ENCODE measurements around the gene SLC12A9.

Gene SLC12A9

DNA sequence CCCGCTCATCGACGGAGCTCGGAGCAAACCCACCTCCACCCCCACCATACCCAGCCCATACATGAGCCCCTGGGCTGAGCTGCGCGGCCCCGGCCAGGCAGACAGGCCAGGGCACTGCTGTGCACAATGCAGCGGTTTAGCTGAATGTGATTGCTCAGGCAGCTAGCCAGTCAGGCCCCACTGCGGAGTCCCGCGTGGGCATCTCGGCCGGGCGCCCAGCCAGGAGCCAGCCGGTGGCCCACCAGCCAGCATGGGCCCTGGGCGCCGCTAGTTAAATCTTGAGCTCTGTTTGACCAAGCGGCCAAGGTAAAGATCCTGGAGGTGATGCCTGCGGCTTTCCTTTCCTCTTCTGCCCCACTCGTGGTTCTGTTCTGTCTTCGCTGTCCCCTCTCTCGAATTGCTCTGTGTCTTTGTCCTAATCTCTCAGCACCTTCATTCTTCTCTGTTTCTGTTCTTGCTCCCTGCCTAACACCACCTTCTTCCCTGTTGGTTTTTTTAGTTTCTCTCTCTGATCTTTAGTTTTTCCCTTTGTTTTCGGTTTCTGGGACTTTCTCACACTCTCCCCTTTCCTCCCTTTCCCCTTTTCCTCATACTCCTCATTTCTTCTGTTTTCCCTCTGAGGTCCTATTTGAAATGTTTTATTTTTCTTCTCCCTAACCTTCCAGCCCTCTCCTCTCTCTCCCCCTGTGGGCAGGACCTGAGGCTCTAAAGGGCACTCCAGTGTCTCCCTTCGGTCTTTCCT lies 30.4 kb downstream of the SLC12A9 start:
- no peak for DNase-seq (ENCODE audit: low spot score)

DNA sequence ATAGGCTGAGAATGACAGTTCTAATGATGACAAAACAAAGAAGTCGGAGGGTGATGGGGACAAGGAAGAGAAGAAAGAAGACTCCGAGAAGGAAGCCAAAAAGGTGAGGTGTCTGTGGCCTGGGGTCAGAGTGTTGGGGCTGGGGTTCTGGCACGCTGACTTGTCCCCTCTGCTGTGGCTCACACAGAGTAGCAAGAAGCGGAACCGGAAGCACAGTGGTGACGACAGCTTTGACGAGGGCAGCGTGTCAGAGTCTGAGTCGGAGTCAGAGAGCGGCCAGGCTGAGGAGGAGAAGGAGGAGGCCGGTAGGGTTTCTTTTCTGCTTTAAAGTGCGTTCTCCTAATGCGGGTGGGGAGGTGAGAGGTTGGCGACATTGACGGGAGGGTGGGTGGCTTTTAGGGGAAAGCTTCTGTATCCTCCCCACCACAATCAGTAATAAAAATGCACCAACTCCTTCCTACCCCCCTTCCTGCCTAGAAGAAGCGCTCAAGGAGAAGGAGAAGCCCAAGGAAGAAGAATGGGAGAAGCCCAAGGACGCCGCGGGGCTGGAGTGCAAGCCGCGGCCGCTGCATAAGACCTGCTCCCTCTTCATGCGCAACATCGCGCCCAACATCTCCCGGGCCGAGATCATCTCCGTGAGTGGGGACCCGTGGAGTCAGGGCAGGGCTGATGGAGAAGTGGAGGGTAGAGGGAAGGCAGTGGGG lies 32.4 kb downstream of the SLC12A9 start:
- peak; percentile 42 for DNase-seq (ENCODE audit: low spot score)

DNA sequence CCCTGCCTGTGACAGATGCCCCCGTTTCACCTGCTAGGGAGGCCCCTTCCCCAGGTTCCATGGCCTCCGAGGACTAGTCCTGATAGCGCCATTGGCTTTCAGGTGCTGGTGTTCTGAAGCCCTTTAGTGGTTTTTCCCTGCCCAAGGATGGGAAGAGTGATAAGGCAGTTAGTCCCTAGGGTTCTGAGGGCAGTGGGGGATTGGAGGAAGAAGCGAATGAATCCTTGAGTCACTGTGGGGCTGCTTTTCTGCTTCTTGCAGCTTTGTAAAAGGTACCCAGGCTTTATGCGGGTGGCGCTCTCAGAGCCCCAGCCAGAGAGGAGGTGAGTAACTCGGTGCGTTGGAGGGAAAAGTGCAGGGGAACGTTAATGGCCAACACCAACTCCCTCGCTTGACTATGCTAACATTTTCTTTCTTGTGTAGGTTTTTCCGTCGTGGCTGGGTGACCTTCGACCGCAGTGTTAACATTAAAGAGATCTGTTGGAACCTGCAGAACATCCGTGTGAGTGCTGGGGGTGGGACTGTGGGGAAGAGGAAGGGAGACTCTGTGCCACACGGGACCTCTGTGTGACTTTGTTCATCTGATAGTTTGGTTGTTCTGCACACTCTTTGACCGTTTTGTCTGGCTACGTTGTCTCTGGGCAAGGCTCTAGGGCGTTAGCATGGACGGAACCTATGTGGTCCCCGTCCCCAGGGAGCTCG lies 33.1 kb downstream of the SLC12A9 start:
- DNase-seq (ENCODE audit: low spot score) = no peak

DNA sequence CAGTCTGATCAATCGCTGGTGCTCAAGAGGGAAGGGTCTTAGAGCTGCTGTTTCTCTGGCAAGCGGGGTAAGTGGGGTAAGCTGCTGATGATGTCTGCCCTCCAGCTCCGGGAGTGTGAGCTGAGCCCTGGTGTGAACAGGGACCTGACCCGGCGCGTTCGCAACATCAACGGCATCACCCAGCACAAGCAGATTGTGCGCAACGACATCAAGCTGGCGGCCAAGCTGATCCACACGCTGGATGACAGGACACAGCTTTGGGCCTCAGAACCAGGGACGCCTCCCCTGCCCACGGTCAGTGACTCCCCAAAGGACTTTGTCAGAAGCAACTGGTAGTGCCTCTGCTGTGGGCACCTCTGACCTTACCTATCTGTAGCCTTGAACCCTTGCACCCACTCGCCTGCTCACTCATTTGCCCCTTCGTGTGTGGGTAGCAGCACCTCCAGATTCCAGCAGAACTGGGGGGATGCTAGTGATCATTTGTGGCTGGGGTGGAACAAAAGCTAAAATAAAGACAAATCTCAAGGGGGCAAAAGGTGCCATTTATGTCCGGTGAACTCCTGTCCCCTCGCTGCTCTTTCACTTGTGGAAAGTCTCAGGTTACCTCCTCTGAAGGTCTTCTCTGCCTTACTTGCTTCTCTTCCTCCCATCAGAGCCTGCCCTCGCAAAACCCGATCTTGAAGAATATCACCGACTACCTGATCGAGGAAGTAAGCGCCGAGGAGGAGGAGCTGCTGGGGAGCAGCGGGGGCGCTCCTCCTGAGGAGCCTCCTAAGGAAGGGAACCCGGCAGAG lies 33.8 kb downstream of the SLC12A9 start:
- no peak for DNase-seq (ENCODE audit: low spot score)

DNA sequence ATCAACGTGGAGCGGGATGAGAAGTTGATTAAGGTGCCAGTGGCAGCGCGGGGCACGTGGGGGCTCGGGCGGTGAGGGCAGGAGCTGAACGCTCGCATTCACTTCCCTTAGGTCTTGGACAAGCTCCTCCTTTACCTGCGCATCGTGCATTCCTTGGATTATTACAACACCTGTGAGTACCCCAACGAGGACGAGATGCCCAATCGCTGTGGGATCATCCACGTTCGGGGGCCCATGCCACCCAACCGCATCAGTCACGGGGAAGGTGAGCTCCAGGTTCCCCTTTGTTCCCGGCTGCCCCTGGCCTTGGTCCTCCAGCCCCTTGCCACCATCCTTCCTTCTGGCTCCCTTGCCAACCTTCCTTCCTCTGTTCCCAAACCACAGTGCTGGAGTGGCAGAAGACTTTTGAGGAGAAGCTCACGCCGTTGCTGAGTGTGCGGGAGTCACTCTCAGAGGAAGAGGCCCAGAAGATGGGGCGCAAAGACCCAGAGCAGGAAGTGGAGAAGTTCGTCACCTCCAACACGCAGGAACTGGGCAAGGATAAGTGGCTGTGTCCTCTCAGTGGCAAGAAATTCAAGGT lies 34.5 kb downstream of the SLC12A9 start:
- DNase-seq (ENCODE audit: low spot score) = no peak

DNA sequence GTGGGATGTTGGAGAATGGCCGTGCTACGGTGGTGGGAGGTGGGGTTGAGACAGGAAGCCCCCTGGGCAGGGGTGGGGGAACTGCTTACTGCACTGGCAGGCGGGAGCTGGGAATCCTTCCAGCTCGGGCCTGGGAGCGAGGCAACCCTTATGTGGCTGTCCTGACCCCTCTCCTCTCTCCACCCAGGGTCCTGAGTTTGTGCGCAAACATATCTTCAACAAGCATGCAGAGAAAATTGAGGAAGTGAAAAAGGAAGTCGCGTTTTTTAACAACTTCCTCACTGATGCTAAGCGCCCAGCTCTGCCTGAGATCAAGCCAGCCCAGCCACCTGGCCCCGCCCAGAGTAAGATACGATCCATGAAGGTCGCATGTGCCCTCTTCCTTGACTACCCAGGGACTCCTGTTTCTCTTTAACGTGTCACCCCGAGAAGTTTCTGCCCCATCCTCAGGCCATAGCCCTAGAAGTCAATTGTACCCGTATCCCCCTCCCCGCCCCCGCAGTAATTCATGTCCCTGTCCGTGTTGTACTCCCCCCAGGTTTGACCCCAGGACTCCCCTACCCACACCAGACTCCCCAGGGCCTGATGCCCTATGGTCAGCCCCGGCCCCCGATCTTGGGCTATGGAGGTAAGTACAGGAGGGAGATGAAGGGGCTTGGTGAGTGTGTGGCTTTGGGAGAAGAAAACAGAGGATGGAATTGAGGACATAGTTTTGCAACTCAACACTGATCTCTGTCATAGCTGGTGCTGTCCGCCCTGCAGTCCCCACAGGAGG lies 35.2 kb downstream of the SLC12A9 start:
- DNase-seq (ENCODE audit: low spot score) = peak; percentile 63

DNA sequence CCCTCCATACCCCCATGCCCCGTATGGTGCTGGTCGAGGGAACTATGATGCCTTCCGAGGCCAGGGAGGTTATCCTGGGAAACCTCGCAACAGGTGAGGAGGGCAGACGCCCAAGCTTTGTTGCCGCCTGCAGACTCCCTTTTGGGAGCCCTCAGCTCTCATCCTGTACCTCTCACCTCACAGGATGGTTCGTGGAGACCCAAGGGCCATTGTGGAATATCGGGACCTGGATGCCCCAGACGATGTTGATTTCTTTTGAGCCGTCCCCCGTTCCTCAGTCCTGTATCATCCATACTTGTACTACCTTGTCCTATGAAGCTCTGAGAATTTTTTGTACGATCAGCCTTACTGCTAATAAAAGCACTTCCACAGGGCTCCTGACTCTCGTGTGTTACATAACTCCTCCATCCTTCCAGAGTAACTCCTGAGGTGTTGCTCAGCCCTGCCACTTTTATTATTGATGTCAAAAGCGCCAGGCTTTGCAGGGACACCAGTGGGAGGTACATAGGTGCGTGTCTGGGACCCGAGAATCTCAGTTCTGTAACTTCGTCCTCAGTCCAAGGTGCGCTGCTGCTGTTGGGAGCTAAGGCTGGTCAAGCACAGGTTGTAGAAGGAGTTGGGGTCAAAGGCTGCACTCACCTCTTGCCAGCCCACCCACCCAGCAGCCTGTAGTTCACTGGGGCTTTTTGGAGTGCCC lies 35.9 kb downstream of the SLC12A9 start:
- DNase-seq (ENCODE audit: low spot score) = no peak

DNA sequence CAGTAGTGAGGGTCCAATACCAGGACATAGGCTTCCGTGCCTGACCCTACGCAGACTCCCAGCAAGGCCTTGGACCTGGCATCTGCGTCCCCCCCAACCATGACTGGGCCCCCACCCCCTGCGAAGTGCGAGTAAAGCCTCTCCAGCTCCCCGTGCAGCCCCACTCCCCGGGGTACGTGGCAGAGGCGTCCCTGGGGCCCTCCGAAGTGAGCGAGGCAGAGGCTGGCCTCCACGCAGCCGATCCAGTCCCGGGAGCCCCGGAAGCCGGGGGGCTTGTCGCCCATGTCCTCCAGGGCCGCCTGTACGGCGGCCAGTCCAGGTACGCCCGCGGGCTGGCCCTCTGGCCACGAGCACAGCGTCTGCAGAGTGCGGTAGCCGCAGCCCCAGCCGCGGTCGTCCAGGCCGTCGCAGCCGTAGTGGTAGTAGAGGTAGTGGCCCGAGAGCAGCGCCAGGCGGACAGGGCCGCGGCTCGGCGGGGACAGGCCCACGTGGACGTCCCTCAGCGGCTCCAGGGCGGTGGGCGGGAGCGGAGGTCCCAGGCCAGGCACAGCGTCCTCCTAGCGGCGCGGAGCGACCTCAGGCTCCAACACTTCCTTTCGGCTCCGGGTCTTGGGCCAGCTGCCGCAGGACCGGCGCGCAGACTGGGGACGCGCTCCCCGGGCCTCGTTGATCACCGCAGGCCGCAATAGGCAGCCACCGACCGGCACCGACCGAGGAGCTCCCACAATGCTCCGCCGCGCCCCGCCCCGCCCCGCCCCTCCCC lies 36.7 kb downstream of the SLC12A9 start, which contains the start of gene UFSP1:
UFSP1 (minus strand) TSS at position 728 of the 763 bp plus-strand sequence; CDS start at position 284, 444 bp downstream.
- DNase-seq (ENCODE audit: low spot score) = no peak

DNA sequence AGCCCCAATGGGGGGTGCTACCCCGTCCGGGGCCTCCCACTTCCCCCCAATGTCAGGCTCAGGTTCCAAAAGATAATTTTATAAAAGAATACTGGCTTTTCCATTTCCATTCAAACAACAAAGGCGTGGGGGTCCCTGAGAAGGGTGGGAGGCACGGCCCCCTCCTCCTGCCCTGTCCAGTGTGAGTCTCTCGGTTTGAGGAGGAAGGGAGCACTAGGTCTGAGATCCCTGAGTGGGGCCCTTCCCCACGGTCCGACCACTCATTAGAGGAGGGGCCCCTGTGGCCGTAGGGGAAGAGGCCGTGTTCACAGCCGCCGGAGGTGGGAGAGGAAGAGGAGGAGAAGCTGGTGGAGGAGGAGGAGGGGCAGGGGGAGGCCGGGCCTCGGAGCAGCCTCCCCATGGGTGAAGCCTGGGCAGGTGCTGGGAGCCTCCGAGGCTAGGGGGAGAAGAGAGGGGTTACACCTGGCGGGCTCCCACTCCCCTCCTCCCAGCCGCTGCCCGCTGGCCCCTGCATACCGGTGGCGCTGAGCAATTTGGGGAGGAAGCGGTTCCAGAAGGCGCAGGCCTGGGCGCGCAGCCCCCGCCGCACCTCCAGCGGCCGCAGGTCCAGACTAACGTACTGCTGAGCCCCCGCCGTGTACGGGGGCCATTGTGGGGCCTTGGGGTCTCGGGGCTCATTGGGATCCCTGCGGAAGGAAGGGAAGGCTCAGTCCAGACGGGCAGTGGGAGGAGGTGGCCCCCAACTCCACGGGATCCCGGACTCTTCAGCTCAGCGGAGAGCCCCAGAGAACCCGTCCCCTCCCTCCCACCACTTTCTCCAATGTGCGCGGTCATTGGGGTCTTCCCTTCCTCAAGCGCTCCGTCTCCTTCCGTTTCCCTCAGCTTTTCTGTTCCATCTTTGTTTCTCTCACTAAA lies 38.4 kb downstream of the SLC12A9 start:
- no peak for DNase-seq (ENCODE audit: low spot score)

DNA sequence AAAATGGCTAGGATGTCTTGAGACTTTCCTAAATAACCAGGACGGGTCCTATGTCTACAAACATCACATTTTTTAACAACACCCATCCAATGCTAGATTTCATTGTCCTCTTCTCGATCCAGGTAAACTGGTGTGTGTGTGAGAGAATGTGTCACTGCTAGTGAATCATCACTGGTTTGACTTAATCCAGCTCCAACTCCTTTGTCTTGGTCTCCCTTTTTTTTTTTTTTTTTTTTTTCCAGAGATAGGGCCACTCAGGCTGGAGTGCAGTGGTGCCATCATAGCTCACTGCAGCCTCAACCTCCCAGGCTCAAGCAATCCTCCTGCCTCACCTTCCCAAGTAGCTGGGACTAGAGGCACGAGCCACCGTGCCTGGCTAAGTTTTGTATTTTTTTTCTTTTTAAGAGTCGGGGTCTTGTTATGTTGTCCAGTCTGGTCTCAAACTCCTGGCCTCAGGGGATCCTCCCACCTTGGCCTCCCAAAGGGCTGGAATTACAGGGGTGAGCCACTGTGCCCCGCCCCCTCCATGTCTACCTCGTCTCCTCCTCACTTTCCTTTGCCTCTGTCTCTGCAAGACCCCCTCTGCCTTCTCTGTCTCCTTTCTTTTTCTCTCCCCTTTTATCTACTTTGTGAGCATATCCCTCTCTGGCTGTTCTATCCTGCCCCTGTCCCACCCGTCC lies 39.2 kb downstream of the SLC12A9 start:
- DNase-seq (ENCODE audit: low spot score) = no peak

DNA sequence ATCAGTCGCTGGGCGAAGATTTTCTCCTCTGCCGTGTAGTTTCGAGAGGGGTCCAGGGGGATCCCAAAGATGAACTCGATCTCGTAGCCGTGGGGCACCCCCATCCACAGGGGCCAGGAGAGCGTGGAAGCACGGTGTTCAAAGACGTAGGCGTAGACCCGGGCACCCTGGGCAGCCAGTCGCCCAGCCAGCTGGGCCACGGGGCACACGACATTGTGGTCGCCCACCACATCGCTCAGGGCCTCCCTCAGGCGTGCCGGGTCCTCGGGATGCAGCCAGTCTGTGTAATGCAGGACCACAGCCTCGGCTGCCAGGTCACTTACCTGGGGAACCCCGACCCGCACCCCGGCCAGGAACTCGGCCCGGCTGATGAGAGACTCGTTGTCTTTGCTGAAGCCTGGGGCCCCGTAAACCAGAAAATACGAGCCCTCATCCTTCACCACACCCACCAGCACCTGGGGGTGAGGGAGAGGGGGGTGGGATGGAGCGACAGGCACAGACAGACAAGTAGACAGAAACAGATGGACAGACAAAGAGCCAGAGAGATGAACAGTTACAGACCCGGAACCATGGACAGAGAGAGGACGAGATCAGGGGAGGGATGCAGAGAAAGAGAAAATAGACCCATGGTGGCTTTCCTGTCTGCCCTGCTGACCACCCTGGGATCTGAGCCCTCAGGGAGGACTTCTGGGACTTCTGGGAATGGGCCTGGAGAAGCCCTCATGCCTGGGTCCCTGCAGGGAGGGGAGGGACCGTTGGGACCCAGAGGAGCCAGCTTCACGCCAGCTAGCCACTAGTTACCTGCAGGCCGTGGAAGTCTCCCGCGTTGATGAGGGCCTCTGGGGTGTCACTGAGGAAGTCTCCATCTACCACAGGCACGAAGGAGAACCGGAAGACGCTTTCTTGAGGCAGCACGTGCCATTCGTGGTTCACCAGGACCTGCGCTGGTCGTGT lies 40.1 kb downstream of the SLC12A9 start:
- DNase-seq (ENCODE audit: low spot score) = no peak

DNA sequence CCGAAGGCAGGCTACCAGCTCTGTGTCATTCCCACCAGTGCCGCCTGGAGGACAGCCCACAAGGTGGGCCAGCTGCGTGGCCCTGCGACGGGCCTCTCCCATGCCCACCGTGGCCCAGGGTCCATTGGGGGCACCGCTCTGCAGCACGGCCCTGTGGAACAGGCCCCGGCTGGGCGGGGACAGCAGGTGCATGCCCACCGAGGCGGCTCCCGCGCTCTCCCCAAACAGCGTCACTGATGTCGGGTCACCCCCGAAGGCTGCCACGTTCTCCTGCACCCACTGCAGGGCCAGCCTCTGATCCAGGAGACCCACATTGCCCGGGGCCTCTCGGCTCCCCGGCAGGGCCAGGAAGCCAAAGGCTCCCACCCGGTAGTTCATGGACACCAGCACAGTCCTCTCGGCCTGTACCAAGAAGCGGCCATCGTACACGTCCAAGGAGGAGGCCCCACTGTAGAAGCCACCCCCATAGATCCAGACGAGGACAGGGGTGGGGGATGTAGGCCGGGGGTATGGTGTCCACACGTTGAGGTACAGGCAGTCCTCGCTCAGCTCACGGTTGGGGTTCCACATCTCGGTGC lies 40.9 kb downstream of the SLC12A9 start:
- DNase-seq (ENCODE audit: low spot score) = no peak

DNA sequence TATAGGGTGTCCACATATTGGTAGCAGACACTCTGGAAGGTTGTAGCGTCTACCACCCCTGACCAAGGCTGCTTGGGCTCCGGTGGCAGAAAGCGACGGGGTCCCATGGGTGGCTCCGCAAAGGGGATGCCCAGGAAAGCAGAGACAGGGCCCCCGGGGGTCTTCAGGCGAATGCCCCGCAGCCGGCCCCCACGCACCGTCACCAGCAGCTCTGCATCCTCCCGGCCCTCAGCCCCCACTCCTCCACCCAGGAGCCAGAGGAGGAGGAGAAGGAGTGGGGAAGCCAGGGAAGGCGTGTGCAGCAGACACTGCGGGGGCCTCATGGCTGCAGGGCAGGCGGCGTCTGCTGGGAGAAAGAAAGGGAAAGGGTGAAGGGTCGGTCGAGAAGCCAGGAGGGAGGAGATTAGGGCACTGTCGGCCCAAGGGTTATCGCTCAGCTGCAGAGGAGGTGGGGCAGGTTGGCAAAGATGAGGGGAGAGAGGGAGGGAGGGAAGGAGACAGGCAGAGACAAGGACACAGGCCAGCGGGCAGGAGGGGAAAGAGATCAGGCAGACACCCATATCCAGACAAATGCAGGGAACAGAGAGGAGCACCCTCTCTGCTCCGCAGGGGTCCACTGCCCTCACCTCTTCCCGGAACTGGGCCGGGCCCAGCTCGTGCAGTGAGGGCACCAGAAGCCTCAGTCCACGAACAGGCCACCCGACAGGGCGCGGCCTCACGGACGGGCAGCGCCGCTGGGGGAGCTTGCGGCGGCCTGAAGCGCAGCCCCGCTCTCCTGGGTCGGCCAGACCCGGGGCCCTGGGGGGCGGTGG lies 41.6 kb downstream of the SLC12A9 start:
- no peak for DNase-seq (ENCODE audit: low spot score)

DNA sequence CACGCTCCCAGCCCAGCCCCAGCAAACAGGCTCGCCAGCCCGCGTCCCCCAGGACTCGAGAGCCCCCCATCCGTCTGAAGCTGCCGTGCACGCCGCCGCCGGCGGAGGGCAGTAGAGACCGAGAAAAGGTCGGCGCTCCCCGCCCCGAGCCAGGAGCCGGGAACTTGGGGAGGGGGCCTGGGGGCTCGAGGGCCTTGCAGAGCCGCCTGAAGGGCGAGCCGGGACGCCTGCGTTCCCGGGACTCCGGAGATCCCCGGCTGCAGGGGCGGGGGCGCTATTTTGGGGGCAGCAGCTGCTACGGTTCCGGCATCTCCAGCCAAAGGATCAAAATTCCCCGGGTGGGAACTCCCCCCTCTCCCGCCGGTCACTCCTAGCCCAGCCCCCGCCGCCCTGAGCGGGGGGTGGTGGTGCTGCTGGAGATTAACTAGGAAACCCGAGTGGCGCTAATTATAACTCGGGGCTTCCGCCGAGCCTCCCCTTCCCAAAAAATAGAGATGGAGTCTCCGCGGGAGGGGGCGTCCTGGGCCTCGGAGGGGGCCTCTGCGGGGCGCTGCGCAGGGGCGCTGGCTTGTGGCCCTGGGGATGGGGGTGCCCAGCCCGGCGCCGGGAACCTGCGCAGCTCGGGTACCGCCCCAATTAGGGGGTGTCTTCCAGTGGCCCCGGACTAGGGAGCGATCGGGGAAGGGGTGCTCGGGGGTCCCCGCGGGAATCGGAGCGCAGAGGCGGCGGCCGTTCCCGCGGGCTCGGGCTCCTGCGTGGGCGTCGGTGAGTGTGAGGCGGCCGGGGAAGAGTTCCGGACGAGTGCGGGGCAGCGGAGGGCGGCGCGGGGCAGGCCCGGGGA lies 42.6 kb downstream of the SLC12A9 start:
- peak; percentile 26 for DNase-seq (ENCODE audit: low spot score)

DNA sequence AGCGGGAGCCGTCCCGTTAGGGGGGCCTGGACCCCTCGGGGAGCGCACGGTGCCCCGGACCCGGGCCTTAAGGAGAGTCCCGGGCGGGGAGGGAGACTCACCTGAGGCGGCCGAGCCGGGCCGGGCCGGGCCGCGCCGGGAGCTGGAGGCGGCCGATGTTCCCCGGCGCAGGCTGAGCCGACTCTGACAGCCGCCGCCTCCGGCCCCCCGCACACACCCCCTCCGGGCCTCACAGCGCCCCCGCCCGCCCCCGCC lies 43.1 kb downstream of the SLC12A9 start, which contains the start of gene ACHE:
ACHE (minus strand) TSS at position 188 of the 255 bp plus-strand sequence. CDS start 1,656 bp downstream, outside the sequence.
- no peak for DNase-seq (ENCODE audit: low spot score)

All from CD4-positive, alpha-beta T cell treated with Interleukin-6 at 100 ng/mL for 8 hours (primary cell).